Loucy (cell line): ENCODE data around the gene IWS1.

Experiments used
- H2AFZ ChIP-seq: fragments of 200-600 bp; sonication (generic); 2 replicates; pipeline ENCODE4 v1.6.0; 2016; ENCODE audit warnings: antibody characterized with exemption, mild to moderate bottlenecking, low read length, moderate library complexity
- H3F3A ChIP-seq: fragments of 200-600 bp; 2 replicates; pipeline ENCODE4 v1.6.0; 2016; ENCODE audit warnings: antibody characterized with exemption, low read depth, mild to moderate bottlenecking
- H3K27me3 ChIP-seq: fragments of 200-600 bp; sonication (generic); 2 replicates; pipeline ENCODE4 v1.6.1; 2014; ENCODE audit warnings: low read length, mild to moderate bottlenecking; ENCODE audit not compliant: insufficient read depth, poor library complexity, severe bottlenecking
- H3K36me3 ChIP-seq: fragments of 200-600 bp; sonication (generic); 2 replicates; pipeline ENCODE4 v1.6.1; 2016; ENCODE audit warnings: low read length; ENCODE audit not compliant: insufficient read depth
- H3K4me1 ChIP-seq: fragments of 200-600 bp; sonication (generic); 2 replicates; pipeline ENCODE4 v1.5.1; 2014; ENCODE audit warnings: low read length, mild to moderate bottlenecking; ENCODE audit not compliant: insufficient read depth, poor library complexity, severe bottlenecking
- H3K4me2 ChIP-seq: fragments of 200-600 bp; sonication (generic); 2 replicates; pipeline ENCODE4 v1.6.0; 2014; ENCODE audit warnings: antibody characterized with exemption, low read length, low read depth, mild to moderate bottlenecking; ENCODE audit not compliant: poor library complexity, severe bottlenecking
- H3K4me3 ChIP-seq: fragments of 200-600 bp; sonication (generic); 2 replicates; pipeline ENCODE4 v1.5.1; 2014; ENCODE audit warnings: low read length, mild to moderate bottlenecking, mixed read lengths; ENCODE audit not compliant: poor library complexity, severe bottlenecking
- H3K79me2 ChIP-seq: fragments of 200-600 bp; sonication (generic); 2 replicates; pipeline ENCODE4 v1.6.1; 2014; ENCODE audit warnings: low read length; ENCODE audit not compliant: insufficient read depth
- H3K9ac ChIP-seq: fragments of 200-600 bp; sonication (generic); 2 replicates; pipeline ENCODE4 v1.6.0; 2014; ENCODE audit warnings: mild to moderate bottlenecking, low read depth, low read length, moderate library complexity; ENCODE audit not compliant: poor library complexity, severe bottlenecking
- H3K9me2 ChIP-seq: fragments of 200-600 bp; sonication (generic); replicated peaks from 2 replicates; pipeline ENCODE4 v1.6.1; 2016; ENCODE audit warnings: low read depth, low read length, mixed read lengths
- H3K9me3 ChIP-seq: fragments of 200-600 bp; sonication (generic); 2 replicates; pipeline ENCODE4 v1.6.1; 2014; ENCODE audit warnings: mild to moderate bottlenecking, antibody characterized with exemption, low read length, low read depth; ENCODE audit not compliant: insufficient read depth
- H4K20me1 ChIP-seq: fragments of 200-600 bp; sonication (generic); 2 replicates; pipeline ENCODE4 v1.6.0; 2014; ENCODE audit warnings: antibody characterized with exemption, low read length, mild to moderate bottlenecking; ENCODE audit not compliant: insufficient read depth, poor library complexity, severe bottlenecking
- EZH2phosphoT487 ChIP-seq: fragments of 200-600 bp; IDR thresholded peaks from 2 replicates; pipeline ENCODE4 v1.6.1; 2018; ENCODE audit warnings: antibody characterized with exemption, mild to moderate bottlenecking, moderate library complexity, borderline replicate concordance
- TF ChIP-seq, protein P1 (sequence below): fragments of 200-600 bp; sonication (generic); conservative IDR thresholded peaks from 2 replicates; pipeline ENCODE4 v1.5.1; 2014; ENCODE audit warnings: mild to moderate bottlenecking, antibody characterized with exemption, low read length

The IWS1 gene

DNA sequence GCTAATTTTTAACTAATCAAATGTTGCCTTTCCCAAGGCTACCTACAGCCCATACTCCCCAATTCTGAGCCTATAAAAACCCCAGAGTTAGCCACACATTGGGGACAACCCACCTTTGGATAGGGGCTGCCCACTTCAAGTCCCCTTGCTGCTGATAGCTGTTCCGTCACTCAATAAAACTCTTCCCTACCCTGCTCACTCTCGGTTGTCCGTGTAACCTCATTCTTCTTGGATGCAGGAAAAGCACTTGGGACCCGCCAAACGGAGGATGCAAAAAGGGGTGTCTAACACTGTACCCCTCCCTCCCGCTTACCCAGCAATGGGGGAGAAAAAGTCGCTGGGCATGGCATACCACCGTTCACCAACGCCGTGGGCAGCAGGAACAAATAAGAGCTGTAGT, 12.2 kb downstream of the IWS1 start:
- Histone ChIP-seq H3K79me2 (peaks cover 96% of the 10 kb centered on the region), H3K36me3 (peaks cover 36% of the 10 kb centered on the region; the same call in 1 of the 2 replicates), H3F3A (no peaks in the 10 kb centered on the region), H3K27me3 (no peaks in the 10 kb centered on the region), H3K4me2 (no peak overlapping the region), H3K9ac (no peak overlapping the region), H3K4me3 (no peak overlapping the region), H3K9me3 (no peaks in the 10 kb centered on the region), H3K4me1 (peaks cover 25% of the 10 kb centered on the region), H4K20me1 (peaks cover 60% of the 10 kb centered on the region), H3K9me2 (no peaks in the 10 kb centered on the region), H2AFZ (no peak overlapping the region)
- TF ChIP-seq, protein P1, sequence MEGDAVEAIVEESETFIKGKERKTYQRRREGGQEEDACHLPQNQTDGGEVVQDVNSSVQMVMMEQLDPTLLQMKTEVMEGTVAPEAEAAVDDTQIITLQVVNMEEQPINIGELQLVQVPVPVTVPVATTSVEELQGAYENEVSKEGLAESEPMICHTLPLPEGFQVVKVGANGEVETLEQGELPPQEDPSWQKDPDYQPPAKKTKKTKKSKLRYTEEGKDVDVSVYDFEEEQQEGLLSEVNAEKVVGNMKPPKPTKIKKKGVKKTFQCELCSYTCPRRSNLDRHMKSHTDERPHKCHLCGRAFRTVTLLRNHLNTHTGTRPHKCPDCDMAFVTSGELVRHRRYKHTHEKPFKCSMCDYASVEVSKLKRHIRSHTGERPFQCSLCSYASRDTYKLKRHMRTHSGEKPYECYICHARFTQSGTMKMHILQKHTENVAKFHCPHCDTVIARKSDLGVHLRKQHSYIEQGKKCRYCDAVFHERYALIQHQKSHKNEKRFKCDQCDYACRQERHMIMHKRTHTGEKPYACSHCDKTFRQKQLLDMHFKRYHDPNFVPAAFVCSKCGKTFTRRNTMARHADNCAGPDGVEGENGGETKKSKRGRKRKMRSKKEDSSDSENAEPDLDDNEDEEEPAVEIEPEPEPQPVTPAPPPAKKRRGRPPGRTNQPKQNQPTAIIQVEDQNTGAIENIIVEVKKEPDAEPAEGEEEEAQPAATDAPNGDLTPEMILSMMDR = no peak
- no peak for TF ChIP-seq EZH2phosphoT487

DNA sequence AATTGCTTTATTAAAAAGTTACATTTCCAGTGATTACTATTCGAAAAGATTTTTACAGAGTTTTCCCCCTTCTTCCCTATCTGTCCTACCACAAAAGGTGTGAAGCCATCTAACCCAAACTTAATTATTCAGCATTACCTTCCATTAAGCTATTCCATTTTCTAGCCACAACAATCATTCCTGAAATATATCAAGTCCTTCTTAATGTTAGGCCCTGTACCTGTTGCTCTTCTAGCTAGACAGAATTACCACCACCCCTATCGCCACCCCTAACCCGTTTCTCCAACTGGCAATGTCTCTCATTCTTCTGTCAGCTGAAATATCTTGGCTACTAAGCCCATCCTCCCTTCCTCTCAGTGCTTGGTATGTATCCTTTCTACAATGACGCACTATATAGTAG, 13.9 kb downstream of the IWS1 start:
- Histone ChIP-seq H2AFZ (no peak overlapping the region), H3K4me2 (no peak overlapping the region), H4K20me1 (peaks cover 71% of the 10 kb centered on the region), H3K4me3 (no peak overlapping the region), H3K4me1 (peaks cover 29% of the 10 kb centered on the region), H3K79me2 (peaks cover 96% of the 10 kb centered on the region), H3K9ac (no peak overlapping the region), H3K36me3 (peaks cover 33% of the 10 kb centered on the region; the same call in 1 of the 2 replicates), H3K27me3 (no peaks in the 10 kb centered on the region), H3K9me2 (no peaks in the 10 kb centered on the region), H3K9me3 (no peaks in the 10 kb centered on the region), H3F3A (no peaks in the 10 kb centered on the region)
- no peak for TF ChIP-seq EZH2phosphoT487
- TF ChIP-seq, protein P1 = no peak

DNA sequence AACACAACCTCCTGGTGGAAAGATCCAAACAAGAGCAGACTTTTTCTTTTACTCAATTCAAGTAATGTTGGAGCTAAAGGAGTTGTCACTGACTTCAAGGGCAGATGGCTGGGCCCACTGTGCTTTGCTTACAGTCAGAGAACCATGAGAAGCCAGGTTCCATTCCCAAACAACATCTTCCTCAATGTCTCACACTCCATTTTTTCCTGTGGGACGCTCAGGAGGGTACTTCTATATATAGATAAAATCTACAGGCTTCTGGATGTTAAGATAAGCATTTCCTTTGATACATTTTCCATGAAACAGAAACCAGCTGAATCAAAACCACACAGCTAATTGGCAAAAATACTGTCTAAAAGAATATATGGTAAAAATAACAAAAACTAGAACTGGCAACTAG, 14.4 kb downstream of the IWS1 start:
- H2AFZ ChIP-seq = no peak overlapping the region
- TF ChIP-seq EZH2phosphoT487 = no peak
- TF ChIP-seq, protein P1 = no peak
- no peaks in the 10 kb centered on the region for H3K9me2 ChIP-seq
- no peak overlapping the region for H3K4me3 ChIP-seq
- no peak overlapping the region for H3K9ac ChIP-seq
- H3K4me1 ChIP-seq = peaks cover 25% of the 10 kb centered on the region
- peaks cover 29% of the 10 kb centered on the region; the same call in 1 of the 2 replicates for H3K36me3 ChIP-seq
- H3K27me3 ChIP-seq = no peaks in the 10 kb centered on the region
- H3F3A ChIP-seq = no peaks in the 10 kb centered on the region
- peaks cover 71% of the 10 kb centered on the region for H4K20me1 ChIP-seq
- no peak overlapping the region for H3K4me2 ChIP-seq
- H3K9me3 ChIP-seq = no peaks in the 10 kb centered on the region
- H3K79me2 ChIP-seq = peaks cover 96% of the 10 kb centered on the region
